HCT116 (cell line): ENCODE results near the gene GDPD5. TPM values are rescaled to one million over a fixed set of nuclear protein-coding genes. Genes with fewer than 3 reads are reported as not detected.

ENCODE experiments used
- ATAC-seq: fragments of 200-7000 bp; cut with Tn5 transposase; 2 replicates; pipeline ENCODE4 v1.9.1; 2020; ENCODE audit warnings: mild to moderate bottlenecking, moderate library complexity
- BruUV-seq: library from RNA; stranded (reverse); fragments of 400-500 nt; replicated peaks from 2 replicates; lab custom pipeline; 2021; lab: Mats Ljungman, UMichigan
- CTCF ChIA-PET: fragments of 300-600 bp; sonication (Branson Sonifier 250); formaldehyde crosslinking; loops from one replicate; lab custom pipeline; 2021; ENCODE audit warnings: antibody characterized with exemption; lab: Charles Lee
- POLR2A ChIA-PET: fragments of 300-600, 350-600 bp; sonication (Branson Sonifier 250); formaldehyde crosslinking; loops from one replicate; lab custom pipeline; 2021; ENCODE audit warnings: antibody characterized with exemption; lab: Charles Lee
- RAD21 ChIA-PET, 2 experiments: fragments of 300-600 bp; sonication (Branson Sonifier 250); formaldehyde crosslinking; loops; one replicate each; lab custom pipeline; 2023; ENCODE audit warnings: low total read pairs in 2 of 2; ENCODE audit not compliant: uncharacterized antibody in 2 of 2, unreplicated experiment in 2 of 2, low non-redundant PET in 1 of 2; lab: Charles Lee
- DNase-seq: peaks from one replicate; pipeline ENCODE4 v3.0.0-alpha.2; 2010; ENCODE audit warnings: low read depth, low spot score
- H2AFZ ChIP-seq: fragments of 200-600 bp; shearing (Covaris generic), sonication (generic); 2 replicates; pipeline ENCODE4 v1.6.1; 2017; ENCODE audit warnings: low read depth, mixed run types, mixed read lengths, antibody characterized with exemption, low read length; ENCODE audit not compliant: poor library complexity, severe bottlenecking
- H3K27ac ChIP-seq: 2 replicates; pipeline ENCODE4 v1.5.1; 2012; ENCODE audit warnings: low read depth, low read length
- H3K27me3 ChIP-seq: fragments of 200-600 bp; sonication (generic); 2 replicates; pipeline ENCODE4 v1.6.1; 2016; ENCODE audit warnings: mixed run types, low read length, mixed read lengths; ENCODE audit not compliant: insufficient read depth
- H3K36me3 ChIP-seq, 2 experiments: fragments of 200-500 bp in 1 of 2; fragments of 200-600 bp in 1 of 2; sonication (Bioruptor generic) in 1 of 2; sonication (generic) in 1 of 2; 2 replicates each; pipeline versions ENCODE4 v1.5.1 to v1.6.1; 2014 to 2016; ENCODE audit warnings: low read length in 2 of 2, inconsistent platforms in 1 of 2, mixed read lengths in 1 of 2, mixed run types in 1 of 2; ENCODE audit not compliant: insufficient read depth in 2 of 2, control insufficient read depth in 1 of 2
- H3K4me1 ChIP-seq, 2 experiments: fragments of 200-600 bp in 1 of 2; sonication (generic) in 1 of 2; 2 replicates each; pipeline versions ENCODE4 v1.5.1 to v1.6.1; 2012 to 2017; ENCODE audit warnings: low read length in 2 of 2, inconsistent platforms in 1 of 2, mild to moderate bottlenecking in 1 of 2, mixed read lengths in 1 of 2, mixed run types in 1 of 2, moderate library complexity in 1 of 2; ENCODE audit not compliant: insufficient read depth in 2 of 2, control insufficient read depth in 1 of 2
- H3K4me2 ChIP-seq: fragments of 200-600 bp; sonication (generic); 2 replicates; pipeline ENCODE4 v1.6.1; 2017; ENCODE audit warnings: mixed run types, low read length, mixed read lengths
- H3K4me3 ChIP-seq, 2 experiments: fragments of 200-600 bp in 1 of 2; sonication (generic) in 1 of 2; replicated peaks in 1 of 2; 2 replicates each; pipeline ENCODE4 v1.5.1; 2011 to 2016; ENCODE audit warnings: low read length in 2 of 2, control low read depth in 1 of 2, low read depth in 1 of 2, mild to moderate bottlenecking in 1 of 2, mixed read lengths in 1 of 2, mixed run types in 1 of 2
- H3K79me2 ChIP-seq: fragments of 200-600 bp; sonication (generic); 2 replicates; pipeline ENCODE4 v1.6.1; 2017; ENCODE audit warnings: mild to moderate bottlenecking, mixed run types, low read length, moderate library complexity, mixed read lengths; ENCODE audit not compliant: insufficient read depth
- H3K9ac ChIP-seq: fragments of 200-600 bp; sonication (generic); 2 replicates; pipeline ENCODE4 v1.6.1; 2016; ENCODE audit warnings: low read length, mixed read lengths
- H3K9me2 ChIP-seq: fragments of 200-600 bp; sonication (generic), shearing (Covaris generic); 2 replicates; pipeline ENCODE4 v1.6.1; 2017; ENCODE audit warnings: mixed run types, mild to moderate bottlenecking, moderate library complexity; ENCODE audit not compliant: insufficient read depth
- H3K9me3 ChIP-seq, 2 experiments: fragments of 200-500 bp in 1 of 2; fragments of 200-600 bp in 1 of 2; sonication (Bioruptor generic) in 1 of 2; sonication (generic) in 1 of 2; 2 replicates each; pipeline ENCODE4 v1.6.1; 2014 to 2017; ENCODE audit warnings: low read length in 2 of 2, mixed read lengths in 2 of 2, inconsistent platforms in 1 of 2, low read depth in 1 of 2, mild to moderate bottlenecking in 1 of 2, mixed run types in 1 of 2, moderate library complexity in 1 of 2; ENCODE audit not compliant: control insufficient read depth in 1 of 2, insufficient read depth in 1 of 2
- H4K20me1 ChIP-seq: fragments of 200-600 bp; sonication (generic), shearing (Covaris generic); 2 replicates; pipeline ENCODE4 v1.6.1; 2017; ENCODE audit warnings: mixed run types, mild to moderate bottlenecking, moderate library complexity; ENCODE audit not compliant: insufficient read depth
- EZH2 ChIP-seq: fragments of 200-600 bp; sonication (generic); IDR thresholded peaks from 2 replicates; pipeline ENCODE4 v1.6.1; 2017; ENCODE audit warnings: antibody characterized with exemption, mixed run types
- MAX ChIP-seq: IDR thresholded peaks from 2 replicates; pipeline ENCODE4 v1.6.1; 2012
- SRF ChIP-seq: IDR thresholded peaks from 2 replicates; pipeline ENCODE4 v1.6.1; 2012; ENCODE audit warnings: low read depth
- ZBTB33 ChIP-seq: IDR thresholded peaks from 2 replicates; pipeline ENCODE4 v1.6.1; 2011; ENCODE audit warnings: mild to moderate bottlenecking, low read length, moderate library complexity; ENCODE audit not compliant: insufficient replicate concordance; ENCODE audit errors: extremely low read depth
- intact Hi-C: fragments of 100-400 bp; cut with micrococcal nuclease; formaldehyde crosslinking; loops from 2 replicates; pipeline ENCODE4 v1.10.0; 2022
- total RNA-seq: library from RNA; stranded (reverse); gene quantifications from one replicate; pipeline ENCODE4 v1.2.1, GENCODE V29; 2021; ENCODE audit not compliant: unreplicated experiment

Gene GDPD5
- total RNA-seq, 1 experiment from 2014 or later: 27.5 TPM

- no peak for TF ChIP-seq ZBTB33
Measured at GRCh38 chr11:75478783-75479596, 46.8 kb downstream of the GDPD5 start (continued).

- ChIA-PET RAD21 (no interaction called here), POLR2A (interaction anchor here (0.6 kb wide), 1 partner anchor 161 kb away, joined by 3 read pairs; no protein-coding TSS in a partner anchor), CTCF (no interaction called here)
- Histone ChIP-seq H4K20me1 (no peaks in the 10 kb centered on the region), H3K36me3 (no peaks in the 10 kb centered on the region), H3K79me2 (no peaks in the 10 kb centered on the region), H3K27me3 (no peaks in the 10 kb centered on the region), H3K9ac (no peak overlapping the region), H3K4me2 (no peak overlapping the region), H3K27ac (no peak overlapping the region), H3K4me1 (peaks cover 0 to 20% of the 10 kb centered on the region in 2 experiments; a peak in 2 of 4 replicates), H3K9me2 (no peaks in the 10 kb centered on the region), H3K9me3 (no peaks in the 10 kb centered on the region), H2AFZ (no peak overlapping the region), H3K4me3 (no peak overlapping the region)
- TF ChIP-seq SRF (no peak), EZH2 (no peak), MAX (no peak)
- DNase-seq: no peak
- no TSS peak for BruUV-seq
- intact Hi-C loops: no loop called here
- no peak for ATAC-seq
Measured at GRCh38 chr11:75477614-75477935, 48.2 kb downstream of the GDPD5 start.
